OCI-LY7 (cell line): ENCODE data around the gene EPS8L3. TPM values are rescaled to one million over a fixed set of nuclear protein-coding genes. Genes with fewer than 3 reads are reported as not detected.

Experiments
- BruUV-seq: library from RNA; stranded (reverse); fragments of 400-500 nt; replicated peaks from 2 replicates; lab custom pipeline; 2021; lab: Mats Ljungman, UMichigan
- CTCF ChIA-PET: fragments of 300-600 bp; sonication (Branson Sonifier 250); formaldehyde crosslinking; loops from one replicate; lab custom pipeline; 2022; ENCODE audit warnings: antibody characterized with exemption; ENCODE audit not compliant: unreplicated experiment; lab: Charles Lee
- POLR2A ChIA-PET: fragments of 300-600 bp; sonication (Branson Sonifier 250); formaldehyde crosslinking; loops from one replicate; lab custom pipeline; 2022; ENCODE audit warnings: antibody characterized with exemption; lab: Charles Lee
- DNase-seq: peaks from one replicate; pipeline ENCODE4 v3.0.0-alpha.2; 2015; ENCODE audit warnings: low spot score
- H2AFZ ChIP-seq: fragments of 200-600 bp; sonication (generic), shearing (Covaris generic); 2 replicates; pipeline ENCODE4 v1.6.1; 2014; ENCODE audit warnings: mild to moderate bottlenecking, antibody characterized with exemption, low read length, moderate library complexity
- H3K27ac ChIP-seq: fragments of 200-600 bp; sonication (generic); 2 replicates; pipeline ENCODE4 v1.5.1; 2014; ENCODE audit warnings: mixed run types, low read depth, mild to moderate bottlenecking, moderate library complexity, low read length, inconsistent platforms; ENCODE audit not compliant: poor library complexity, severe bottlenecking
- H3K36me3 ChIP-seq: fragments of 200-600 bp; sonication (generic); 2 replicates; pipeline ENCODE4 v1.6.1; 2014; ENCODE audit warnings: mild to moderate bottlenecking, antibody characterized with exemption, low read length, moderate library complexity, mixed read lengths; ENCODE audit not compliant: insufficient read depth
- H3K4me1 ChIP-seq: fragments of 200-600 bp; sonication (generic); 2 replicates; pipeline ENCODE4 v1.5.1; 2014; ENCODE audit warnings: mild to moderate bottlenecking, low read length; ENCODE audit not compliant: insufficient read depth, poor library complexity, severe bottlenecking
- H3K4me2 ChIP-seq: fragments of 200-600 bp; sonication (generic); 2 replicates; pipeline ENCODE4 v1.6.1; 2014; ENCODE audit warnings: mild to moderate bottlenecking, low read length
- H3K4me3 ChIP-seq: fragments of 200-600 bp; sonication (generic); 2 replicates; pipeline ENCODE4 v1.5.1; 2014; ENCODE audit warnings: mild to moderate bottlenecking, low read depth, low read length; ENCODE audit not compliant: poor library complexity, severe bottlenecking
- H3K79me2 ChIP-seq: fragments of 200-600 bp; sonication (generic); 2 replicates; pipeline ENCODE4 v1.6.1; 2016; ENCODE audit warnings: low read depth, mild to moderate bottlenecking, low read length, moderate library complexity, mixed read lengths; ENCODE audit not compliant: insufficient read depth
- H3K9me2 ChIP-seq: fragments of 200-600 bp; sonication (generic); 2 replicates; pipeline ENCODE4 v1.6.1; 2016; ENCODE audit warnings: mild to moderate bottlenecking, low read length, mixed read lengths; ENCODE audit not compliant: insufficient read depth
- H3K9me3 ChIP-seq: fragments of 200-600 bp; sonication (generic); 2 replicates; pipeline ENCODE4 v1.6.1; 2014; ENCODE audit warnings: mild to moderate bottlenecking, mixed run types, low read length, mixed read lengths
- H4K20me1 ChIP-seq: fragments of 200-600 bp; sonication (generic); 2 replicates; pipeline ENCODE4 v1.6.1; 2014; ENCODE audit warnings: mild to moderate bottlenecking, antibody characterized with exemption, low read length, moderate library complexity, mixed read lengths; ENCODE audit not compliant: insufficient read depth
- EZH2phosphoT487 ChIP-seq: fragments of 200-600 bp; sonication (generic); IDR thresholded peaks from 2 replicates; pipeline ENCODE4 v1.6.1; 2018; ENCODE audit warnings: low read depth, borderline replicate concordance, mild to moderate bottlenecking, mixed run types, antibody characterized with exemption, low read length, moderate library complexity, mixed read lengths
- intact Hi-C: fragments of 100-400 bp; cut with micrococcal nuclease; formaldehyde crosslinking; loops from one replicate; pipeline ENCODE4 v1.10.0; 2022; ENCODE audit not compliant: unreplicated experiment
- total RNA-seq, 2 experiments: library from RNA; depleted of rRNA in 1 of 2; stranded (reverse); fragments of >200 nt in 1 of 2; shearing (Covaris generic) in 1 of 2; gene quantifications; 2 replicates each; pipeline ENCODE4 v1.2.3, GENCODE V29; 2014 to 2022
- TF ChIP-seq, protein P1 (sequence below): fragments of 200-600 bp; sonication (generic); conservative IDR thresholded peaks from 2 replicates; pipeline ENCODE4 v1.5.1; 2014; ENCODE audit warnings: mild to moderate bottlenecking, antibody characterized with exemption, low read length, moderate library complexity, mixed read lengths

EPS8L3 gene
- total RNA-seq, 2 experiments from 2014 or later: not detected

DNA sequence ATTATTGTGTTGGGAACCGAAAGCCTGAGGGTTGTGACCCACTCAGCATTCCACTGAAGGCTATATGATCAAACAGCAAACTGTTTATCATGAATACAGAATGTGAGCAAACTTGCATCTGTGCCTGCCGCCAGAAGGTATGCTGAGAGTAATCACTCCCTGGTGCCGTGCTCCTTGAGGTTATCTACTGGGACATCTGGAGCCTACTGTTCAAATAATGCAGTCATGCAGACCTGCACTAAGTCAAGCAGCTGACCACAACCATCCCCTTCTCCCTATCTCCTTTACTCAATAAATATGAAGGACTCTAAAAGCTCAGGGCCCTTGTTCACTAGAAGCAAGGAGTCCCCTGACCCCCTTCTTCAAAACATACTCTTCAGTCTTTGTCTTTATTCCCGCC, 38.2 kb downstream of the EPS8L3 start:
- ChIA-PET POLR2A (interaction anchor here (0.6 kb wide), 1 partner anchor 54 kb away, joined by 3 read pairs; no protein-coding TSS in a partner anchor), CTCF (no interaction called here)
- no peaks in the 10 kb centered on the region for H3K36me3 ChIP-seq
- H2AFZ ChIP-seq: no peak overlapping the region
- no peak for DNase-seq
- H3K4me2 ChIP-seq: no peak overlapping the region
- intact Hi-C loops: no loop called here
- no peak overlapping the region for H3K27ac ChIP-seq
- H3K9me2 ChIP-seq: no peaks in the 10 kb centered on the region
- H3K79me2 ChIP-seq: no peaks in the 10 kb centered on the region
- no peak overlapping the region for H3K4me3 ChIP-seq
- H3K4me1 ChIP-seq: no peaks in the 10 kb centered on the region
- no TSS peak for BruUV-seq
- TF ChIP-seq, protein P1, sequence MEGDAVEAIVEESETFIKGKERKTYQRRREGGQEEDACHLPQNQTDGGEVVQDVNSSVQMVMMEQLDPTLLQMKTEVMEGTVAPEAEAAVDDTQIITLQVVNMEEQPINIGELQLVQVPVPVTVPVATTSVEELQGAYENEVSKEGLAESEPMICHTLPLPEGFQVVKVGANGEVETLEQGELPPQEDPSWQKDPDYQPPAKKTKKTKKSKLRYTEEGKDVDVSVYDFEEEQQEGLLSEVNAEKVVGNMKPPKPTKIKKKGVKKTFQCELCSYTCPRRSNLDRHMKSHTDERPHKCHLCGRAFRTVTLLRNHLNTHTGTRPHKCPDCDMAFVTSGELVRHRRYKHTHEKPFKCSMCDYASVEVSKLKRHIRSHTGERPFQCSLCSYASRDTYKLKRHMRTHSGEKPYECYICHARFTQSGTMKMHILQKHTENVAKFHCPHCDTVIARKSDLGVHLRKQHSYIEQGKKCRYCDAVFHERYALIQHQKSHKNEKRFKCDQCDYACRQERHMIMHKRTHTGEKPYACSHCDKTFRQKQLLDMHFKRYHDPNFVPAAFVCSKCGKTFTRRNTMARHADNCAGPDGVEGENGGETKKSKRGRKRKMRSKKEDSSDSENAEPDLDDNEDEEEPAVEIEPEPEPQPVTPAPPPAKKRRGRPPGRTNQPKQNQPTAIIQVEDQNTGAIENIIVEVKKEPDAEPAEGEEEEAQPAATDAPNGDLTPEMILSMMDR: no peak
- no peak for TF ChIP-seq EZH2phosphoT487
- no peaks in the 10 kb centered on the region for H4K20me1 ChIP-seq
- no peaks in the 10 kb centered on the region for H3K9me3 ChIP-seq

DNA sequence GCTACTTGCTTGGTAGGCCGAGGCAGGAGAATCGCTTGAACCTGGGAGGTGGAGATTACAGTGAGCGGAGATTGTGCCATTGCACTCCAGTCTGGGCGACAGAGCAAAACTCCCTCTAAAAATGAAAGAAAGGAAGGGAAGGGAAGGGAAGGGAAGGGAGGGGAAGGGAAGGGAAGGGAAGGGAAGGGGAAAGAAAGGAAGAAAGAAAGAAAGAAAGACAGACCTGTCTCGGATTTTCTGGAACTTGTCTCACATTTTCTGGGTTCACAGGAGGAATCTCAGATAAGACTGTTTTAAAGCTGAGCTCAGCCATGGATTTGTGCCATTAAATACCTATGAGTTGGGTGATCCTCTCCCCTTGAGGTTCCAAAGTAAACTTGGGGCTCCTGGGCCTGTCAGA, 38.8 kb downstream of the EPS8L3 start:
- Histone ChIP-seq H3K27ac (no peak overlapping the region), H3K4me2 (no peak overlapping the region), H3K36me3 (no peaks in the 10 kb centered on the region), H3K79me2 (no peaks in the 10 kb centered on the region), H3K9me3 (no peaks in the 10 kb centered on the region), H3K4me3 (no peak overlapping the region), H3K9me2 (no peaks in the 10 kb centered on the region), H3K4me1 (no peaks in the 10 kb centered on the region), H4K20me1 (no peaks in the 10 kb centered on the region), H2AFZ (no peak overlapping the region)
- POLR2A ChIA-PET: interaction anchor here (0.6 kb wide), 1 partner anchor 54 kb away, joined by 3 read pairs; no protein-coding TSS in a partner anchor
- intact Hi-C loops: no loop called here
- BruUV-seq: no TSS peak
- TF ChIP-seq, protein P1: no peak
- TF ChIP-seq EZH2phosphoT487: no peak
- no peak for DNase-seq
- CTCF ChIA-PET: no interaction called here

DNA sequence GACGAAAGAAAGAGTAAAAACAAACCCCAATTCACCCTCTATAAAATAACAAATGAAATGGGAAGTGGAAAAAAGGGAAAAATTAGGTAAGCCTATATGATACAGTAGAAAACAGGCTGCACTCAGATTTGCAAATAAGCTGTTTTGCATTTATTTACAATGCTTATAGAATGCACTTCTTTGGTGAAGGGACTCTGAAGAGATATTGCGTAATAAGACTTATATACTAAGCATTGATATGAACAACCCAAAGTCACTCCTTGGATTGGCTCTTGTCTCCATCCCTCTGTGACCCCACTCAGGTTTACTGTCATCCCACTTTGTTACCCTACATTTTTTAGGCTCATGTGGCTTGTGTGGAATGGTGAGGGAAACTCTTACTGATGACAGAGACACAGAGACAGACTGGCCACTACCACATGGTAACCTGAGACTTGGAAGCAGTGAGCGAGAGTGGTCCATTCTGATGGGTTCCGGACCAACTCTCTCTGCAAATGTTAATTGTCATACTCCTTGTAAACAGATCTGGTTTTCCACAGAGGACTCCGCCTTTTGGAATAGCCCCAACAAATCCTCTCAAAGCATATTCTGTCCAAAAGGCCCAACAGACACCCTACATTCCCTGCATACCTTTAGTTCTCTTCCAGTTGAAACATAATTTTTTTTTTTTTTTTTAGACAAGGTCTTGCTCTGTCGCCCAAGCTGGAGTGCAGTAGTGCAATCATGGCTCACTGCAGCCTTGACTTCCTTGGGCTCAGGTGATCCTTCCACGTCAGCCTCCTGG, 40.6 kb downstream of the EPS8L3 start:
- no peaks in the 10 kb centered on the region for H3K36me3 ChIP-seq
- no peak for TF ChIP-seq EZH2phosphoT487
- TF ChIP-seq, protein P1: no peak
- BruUV-seq: no TSS peak
- no peak for DNase-seq
- H4K20me1 ChIP-seq: no peaks in the 10 kb centered on the region
- no peak overlapping the region for H3K4me3 ChIP-seq
- ChIA-PET CTCF (no interaction called here), POLR2A (interaction anchor here (0.7 kb wide), 1 partner anchor 182 kb away, joined by 3 read pairs; no protein-coding TSS in a partner anchor)
- H2AFZ ChIP-seq: no peak overlapping the region
- no peaks in the 10 kb centered on the region for H3K9me3 ChIP-seq
- no peak overlapping the region for H3K4me2 ChIP-seq
- intact Hi-C loops: no loop called here
- no peaks in the 10 kb centered on the region for H3K9me2 ChIP-seq
- H3K27ac ChIP-seq: no peak overlapping the region
- no peaks in the 10 kb centered on the region for H3K4me1 ChIP-seq
- no peaks in the 10 kb centered on the region for H3K79me2 ChIP-seq
